ENCODE data around the gene NT5C.
"Not testable (repeated sequence)": the region's sequence is repeated elsewhere in the genome, so short reads cannot be mapped to it uniquely, and the experiment has no call there.

The NT5C gene

DNA sequence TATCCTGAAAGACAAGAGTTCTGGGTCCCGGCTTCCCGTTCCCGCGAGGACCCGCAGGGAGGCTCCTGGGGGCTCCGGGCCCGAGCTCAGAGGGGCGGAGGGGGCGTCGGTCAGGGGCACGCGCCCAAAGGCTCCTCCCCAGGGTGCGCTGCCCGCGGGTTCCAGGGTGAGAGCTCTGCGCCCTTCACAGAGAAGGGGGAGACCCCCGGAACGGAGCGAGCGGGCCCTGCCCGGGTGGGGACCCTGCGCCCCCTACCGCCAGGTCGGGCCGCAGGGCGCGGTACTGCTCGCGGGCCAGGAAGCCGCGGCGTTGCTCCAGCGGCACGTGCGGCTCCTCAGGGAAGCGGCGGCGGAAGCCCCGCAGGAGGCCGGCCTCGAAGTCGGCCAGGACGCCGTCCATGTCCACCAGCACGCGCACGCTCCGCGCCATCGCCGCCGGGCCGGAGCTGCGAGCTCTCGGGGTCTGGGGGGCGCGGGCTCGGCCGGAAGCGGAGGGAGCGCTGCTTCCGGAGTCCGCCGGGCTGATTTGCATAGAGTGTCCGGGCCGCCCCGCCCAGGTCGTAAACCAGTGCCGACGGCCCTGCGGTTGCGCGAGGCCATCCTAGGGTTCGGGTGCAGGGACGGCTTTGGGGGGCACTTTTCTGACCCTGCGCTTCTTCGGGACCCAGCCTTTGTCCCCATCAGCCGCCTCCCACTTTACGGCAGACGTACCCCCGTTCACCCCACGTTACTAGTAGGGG is at the start of gene NT5C:
Gene NT5C (minus strand): TSS at position 465 of the 740 bp plus-strand sequence. CDS start 35 bp downstream, at position 430.
- DNase-seq (ENCODE audit: low read depth in 3 of 3): peak; percentile 29 to 69 (median 47)

DNA sequence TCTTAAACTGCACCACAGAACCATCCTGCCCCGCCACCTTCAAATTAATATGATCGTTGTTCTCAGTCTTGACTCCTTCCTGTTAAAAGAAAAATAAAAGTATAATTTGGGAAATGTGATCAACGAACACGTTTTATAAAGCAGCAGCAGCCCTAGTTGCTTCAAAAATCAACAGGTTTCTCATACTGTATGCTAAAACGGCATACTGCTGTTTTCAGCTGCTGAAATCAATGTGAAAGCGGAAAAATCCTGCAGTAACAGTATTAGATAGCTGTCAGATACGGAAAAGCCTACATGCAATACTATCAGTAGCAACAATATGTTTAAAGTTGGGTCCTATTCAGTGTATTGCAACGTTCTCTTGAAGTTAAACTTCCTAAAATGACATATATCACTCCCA is 49.6 kb upstream of the NT5C start:
- no peak for DNase-seq (ENCODE audit: low read depth in 3 of 3)

DNA sequence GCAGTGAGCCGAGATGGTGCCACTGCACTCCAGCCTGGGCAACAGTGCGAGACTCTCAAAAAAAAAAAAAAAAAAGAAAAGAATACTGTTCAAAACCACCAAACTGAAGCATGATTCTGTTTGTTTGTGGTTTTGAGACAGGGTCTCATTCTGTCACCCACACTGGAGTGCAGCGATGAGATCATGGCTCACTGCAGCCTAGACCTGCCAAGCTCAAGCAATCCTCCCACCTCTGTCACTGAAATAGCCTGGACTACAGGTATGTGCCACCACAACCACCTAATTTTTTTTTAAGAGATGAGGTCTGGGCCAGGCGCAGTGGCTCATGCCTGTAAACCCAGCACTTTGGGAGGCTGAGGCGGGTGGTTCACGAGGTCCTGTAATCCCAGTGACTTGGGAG is 46.9 kb upstream of the NT5C start:
- no peak for DNase-seq (ENCODE audit: low read depth in 3 of 3)

DNA sequence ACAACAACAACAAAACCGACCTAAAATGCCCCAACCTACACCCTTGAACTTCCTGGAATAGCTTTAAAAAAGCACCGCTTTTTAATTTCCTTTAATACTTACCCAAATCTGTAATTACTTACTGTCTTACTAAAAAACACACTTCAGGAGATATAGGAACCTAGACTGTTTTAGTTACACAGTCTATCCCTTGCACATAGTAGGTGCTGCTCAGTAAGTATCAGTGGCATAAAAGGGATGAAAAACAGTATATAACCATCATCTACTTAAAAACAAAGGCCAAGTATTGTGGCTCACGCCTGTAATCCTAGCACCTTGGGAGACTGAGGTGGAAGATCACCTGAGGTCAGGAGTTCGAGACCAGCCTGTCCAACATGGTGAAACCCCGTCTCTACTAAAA is 45.1 kb upstream of the NT5C start:
- DNase-seq (ENCODE audit: low read depth in 3 of 3): no peak

DNA sequence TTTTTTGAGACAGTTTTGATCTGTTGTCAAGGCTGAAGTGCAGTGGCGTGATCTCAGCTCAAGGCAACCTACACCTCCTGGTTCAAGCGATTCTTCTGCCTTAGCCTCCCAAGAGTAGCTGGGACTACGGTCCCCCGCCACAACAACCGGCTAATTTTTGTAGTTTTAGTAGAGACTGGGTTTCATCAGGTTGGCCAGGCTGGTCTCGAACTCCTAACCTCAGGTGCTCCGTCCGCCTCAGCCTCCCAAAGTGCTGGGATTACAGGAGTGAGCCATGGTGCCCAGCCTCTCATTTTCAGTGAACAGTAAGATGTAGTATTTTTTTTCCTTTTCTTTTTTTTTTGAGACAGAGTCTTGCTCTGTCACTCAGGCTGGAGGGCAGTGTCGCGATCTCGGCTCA is 43.5 kb upstream of the NT5C start:
- no peak for DNase-seq (ENCODE audit: low read depth in 3 of 3)

DNA sequence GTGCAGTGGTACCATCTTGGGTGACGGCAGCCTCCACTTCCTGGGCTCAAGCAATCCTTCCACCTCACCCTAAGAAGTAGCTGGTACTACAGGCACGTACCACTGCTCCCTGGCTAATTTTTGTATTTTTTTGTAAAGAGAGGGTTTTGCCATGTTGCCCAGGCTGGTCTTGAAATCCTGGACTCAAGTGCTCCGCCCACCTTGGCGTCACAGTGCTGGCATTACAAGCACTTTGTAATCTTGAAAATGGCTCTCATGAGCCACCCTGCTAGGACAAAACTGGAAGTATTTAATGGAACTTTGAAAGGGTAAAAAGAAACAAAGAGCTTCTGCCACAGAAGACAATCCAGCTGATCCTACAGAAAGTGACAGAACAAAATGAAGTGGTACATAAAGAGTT is 42.0 kb upstream of the NT5C start:
- DNase-seq (ENCODE audit: low read depth in 3 of 3): no peak

DNA sequence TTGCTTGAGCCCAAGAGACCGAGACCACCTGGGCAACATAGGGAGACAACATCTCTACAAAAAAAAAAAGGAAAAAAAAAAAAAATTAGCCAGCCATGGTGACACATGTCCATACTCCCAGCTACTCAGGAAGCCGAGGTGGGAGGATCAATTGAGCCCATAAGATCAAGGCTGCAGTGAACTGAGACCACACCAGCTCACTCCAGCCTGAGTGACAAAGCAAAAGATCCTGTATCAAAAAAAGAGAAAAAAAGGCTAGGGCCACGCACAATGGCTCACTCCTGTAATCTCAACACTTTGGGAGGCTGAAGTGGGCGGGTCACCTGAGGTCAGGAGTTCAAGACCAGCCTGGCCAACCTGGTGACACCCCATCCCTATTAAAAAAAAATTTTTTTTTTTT is 37.5 kb upstream of the NT5C start:
- DNase-seq (ENCODE audit: low read depth in 3 of 3): no peak

DNA sequence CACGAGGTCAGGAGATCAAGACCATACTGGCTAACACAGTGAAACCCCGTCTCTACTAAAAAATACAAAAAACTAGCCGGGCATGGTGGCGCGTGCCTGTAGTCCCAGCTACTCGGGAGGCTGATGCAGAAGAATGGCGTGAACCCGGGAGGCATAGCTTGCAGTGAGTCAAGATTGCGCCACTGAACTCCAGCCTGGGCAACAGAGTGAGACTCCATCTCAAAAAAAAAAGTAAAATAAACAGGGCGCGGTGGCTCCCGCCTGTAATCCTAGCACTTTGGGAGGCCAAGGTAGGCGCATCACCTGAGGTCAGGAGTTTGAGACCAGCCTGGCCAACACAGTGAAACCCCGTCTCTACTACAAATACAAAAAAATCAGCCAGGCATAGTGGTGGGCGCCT is 33.1 kb upstream of the NT5C start:
- not testable (repeated sequence) for DNase-seq (ENCODE audit: low read depth in 3 of 3)

DNA sequence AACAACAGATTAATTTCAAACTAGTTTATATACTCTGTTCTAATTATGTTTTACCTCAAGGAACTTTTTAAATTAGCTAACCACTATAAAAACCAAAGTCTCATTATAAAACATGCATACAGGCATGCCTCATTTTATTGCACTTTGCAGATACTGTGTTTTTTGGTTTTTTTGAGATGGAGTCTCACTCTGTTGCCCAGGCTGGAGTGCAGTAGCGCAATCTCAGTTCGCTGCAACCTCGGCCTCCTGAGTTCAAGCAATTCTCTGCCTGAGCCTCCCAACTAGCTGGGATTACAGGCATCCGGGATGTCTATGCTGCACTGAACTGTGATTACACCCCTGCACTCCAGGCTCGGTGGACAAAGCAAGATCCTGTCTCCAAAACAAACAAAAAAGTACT is 31.5 kb upstream of the NT5C start:
- DNase-seq (ENCODE audit: low read depth in 3 of 3): no peak

DNA sequence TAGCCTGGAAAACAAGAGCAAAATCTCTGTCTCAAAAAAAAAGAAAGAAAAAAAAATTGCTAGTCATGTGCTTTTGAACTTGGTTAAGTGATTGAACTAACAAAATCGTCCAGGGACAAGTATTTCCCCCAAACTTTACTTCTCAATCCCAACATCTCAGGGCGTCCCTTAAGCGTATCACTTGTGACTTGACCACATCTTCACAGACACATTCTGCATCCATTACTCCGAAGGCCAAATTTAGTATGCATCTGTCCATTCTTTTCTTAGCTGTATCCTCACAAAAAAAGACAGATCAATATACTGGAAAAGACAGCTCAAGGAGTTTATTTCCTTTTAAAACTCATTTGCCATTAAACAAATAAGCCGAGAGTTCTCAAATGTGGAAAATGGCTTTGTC is 28.7 kb upstream of the NT5C start:
- no peak for DNase-seq (ENCODE audit: low read depth in 3 of 3)

DNA sequence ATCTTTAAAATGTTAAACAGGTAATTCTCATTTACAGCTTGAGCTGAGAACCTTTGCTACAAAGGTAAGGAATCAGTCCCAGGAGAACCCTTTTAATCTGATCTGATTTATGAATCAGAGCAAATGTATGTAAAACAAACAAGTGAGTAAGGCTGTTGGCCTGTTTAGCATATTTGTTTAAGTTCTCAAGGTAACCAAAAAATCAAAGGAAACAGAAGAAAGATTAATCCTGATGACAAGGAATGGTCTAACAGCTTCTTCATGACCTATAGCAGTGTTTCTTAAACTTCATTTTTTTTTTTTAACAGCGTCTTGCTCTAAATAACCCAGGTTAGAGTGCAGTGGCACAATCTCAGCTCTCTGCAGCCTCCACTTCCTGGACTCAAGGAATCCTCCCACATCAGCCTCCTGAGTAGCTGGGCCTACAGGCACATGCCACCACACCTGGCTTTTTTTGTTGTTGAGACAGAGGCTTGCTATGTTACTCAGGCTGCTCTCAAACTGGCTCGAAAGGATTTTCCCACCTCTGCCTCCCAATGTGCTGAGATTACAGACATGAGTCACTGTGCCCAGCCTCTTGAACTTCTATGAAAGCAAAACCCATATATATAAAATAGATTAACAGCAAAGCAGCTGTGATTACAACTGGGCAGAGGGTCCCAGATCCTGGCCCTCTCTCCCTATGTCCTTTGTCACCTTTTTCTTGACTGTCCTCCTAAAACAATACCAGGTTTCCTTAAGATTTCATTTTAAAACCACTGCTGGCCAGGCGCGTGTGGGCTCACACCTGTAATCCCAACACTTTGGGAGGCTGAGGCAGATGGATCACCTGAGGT is 27.9 kb upstream of the NT5C start:
- DNase-seq (ENCODE audit: low read depth in 3 of 3): no peak

DNA sequence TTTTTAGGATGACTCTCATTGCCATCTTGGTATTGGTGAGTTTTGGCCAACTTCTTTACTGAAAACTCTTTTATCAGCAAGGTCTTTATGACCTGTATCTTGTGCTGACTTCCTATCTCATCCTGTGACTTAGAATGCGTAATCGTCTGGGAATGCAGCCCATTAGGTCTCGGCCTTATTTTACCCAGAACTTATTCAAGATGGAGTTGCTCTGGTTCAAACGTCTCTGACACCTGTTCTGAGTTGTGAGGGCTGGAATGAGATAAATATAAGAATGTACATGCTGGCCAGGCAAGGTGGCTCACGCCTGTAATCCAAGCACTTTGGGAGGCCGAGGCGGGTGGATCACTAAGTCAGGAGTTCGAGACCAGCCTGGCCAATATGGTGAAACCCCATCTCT is 26.9 kb upstream of the NT5C start:
- DNase-seq (ENCODE audit: low read depth in 3 of 3): not testable (repeated sequence)

DNA sequence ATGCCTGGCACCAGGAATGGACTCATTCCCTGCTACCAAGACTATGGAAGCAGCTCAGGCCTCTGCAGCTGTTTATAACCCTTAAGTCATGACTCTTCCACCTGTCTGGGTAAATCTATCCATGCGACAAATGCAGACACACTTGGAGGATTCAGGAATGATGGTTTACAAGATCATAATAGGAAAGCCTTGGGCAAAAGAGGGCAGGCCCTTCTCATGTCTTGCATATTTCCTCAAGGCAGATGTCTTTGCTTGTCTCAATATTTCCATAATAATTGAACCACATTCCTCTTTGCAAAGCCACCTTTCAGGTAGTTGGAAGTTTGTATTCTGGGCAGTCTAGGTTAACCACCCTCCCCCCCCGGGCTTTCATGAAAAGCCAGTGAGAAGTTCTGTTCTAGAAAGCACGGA is 23.7 kb upstream of the NT5C start:
- DNase-seq (ENCODE audit: low read depth in 3 of 3): no peak

DNA sequence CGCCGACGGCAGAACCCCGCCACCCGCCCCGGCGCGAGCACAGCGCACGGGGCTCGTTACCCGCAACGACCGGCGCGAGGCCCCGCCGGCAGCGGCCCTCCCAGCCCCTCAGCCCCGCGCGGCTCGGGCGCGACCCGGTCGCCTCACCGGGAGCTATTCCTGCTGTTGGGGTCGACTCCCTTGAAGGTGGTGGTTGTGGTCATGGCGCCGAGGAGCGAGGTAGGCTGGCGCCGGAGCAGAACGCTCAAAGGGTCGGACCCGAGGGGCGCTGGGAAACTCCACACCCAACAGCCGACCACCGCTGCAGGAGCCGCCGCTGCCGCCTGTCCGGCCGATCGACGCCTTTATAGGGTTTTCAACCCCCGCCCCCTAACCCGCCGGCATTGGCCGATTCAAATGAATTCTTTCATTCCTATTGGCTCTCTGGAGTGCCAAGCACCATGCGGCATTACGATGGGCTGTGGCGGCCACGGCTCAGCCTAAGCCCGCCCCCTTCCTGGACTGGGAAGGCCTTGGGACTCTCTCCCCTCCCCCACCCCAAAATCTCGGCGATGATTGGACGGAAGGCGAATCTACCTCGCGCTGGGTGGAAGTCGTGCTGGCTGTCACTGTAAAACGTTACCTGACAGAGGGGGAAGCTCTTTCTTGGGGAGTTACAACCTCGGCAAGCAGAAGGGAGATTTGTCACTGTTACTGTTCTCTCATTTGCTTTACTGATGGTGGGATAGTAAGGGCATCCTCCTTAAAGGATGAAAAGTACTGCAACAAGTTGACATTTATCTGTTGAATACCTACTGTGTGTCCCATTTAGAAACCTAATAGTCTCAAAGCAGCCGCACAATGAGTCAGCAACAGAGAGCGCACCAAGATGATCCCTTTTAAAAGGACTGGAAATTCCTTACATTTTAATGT is 22.9 kb upstream of the NT5C start, which contains the start of gene JPT1:
Gene JPT1 (minus strand): TSS at position 318 of the 912 bp plus-strand sequence. CDS start 115 bp downstream, at position 203.
- DNase-seq (ENCODE audit: low read depth in 3 of 3): peak; percentile 95 to 97 (median 95)

DNA sequence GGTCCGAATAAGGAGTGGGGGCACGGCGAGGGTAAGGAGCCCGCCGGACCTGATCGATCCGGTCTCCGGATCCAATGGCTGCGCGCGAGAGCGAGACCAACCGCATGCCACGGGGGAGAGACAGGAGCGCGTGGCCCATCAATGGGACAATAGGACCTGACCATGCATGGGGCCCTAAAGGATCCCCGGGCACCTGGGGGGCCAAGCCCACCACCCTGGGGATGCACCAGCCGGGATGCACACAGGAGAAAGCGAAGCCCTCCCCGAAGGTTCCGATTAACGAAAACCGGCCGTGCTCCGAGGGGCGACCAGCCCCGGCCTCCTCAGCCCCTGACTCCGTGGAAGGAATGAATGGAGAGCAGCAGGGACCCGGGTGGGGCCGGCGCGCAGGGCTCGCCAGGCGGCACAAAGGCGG is 22.2 kb upstream of the NT5C start:
- DNase-seq (ENCODE audit: low read depth in 3 of 3): no peak

DNA sequence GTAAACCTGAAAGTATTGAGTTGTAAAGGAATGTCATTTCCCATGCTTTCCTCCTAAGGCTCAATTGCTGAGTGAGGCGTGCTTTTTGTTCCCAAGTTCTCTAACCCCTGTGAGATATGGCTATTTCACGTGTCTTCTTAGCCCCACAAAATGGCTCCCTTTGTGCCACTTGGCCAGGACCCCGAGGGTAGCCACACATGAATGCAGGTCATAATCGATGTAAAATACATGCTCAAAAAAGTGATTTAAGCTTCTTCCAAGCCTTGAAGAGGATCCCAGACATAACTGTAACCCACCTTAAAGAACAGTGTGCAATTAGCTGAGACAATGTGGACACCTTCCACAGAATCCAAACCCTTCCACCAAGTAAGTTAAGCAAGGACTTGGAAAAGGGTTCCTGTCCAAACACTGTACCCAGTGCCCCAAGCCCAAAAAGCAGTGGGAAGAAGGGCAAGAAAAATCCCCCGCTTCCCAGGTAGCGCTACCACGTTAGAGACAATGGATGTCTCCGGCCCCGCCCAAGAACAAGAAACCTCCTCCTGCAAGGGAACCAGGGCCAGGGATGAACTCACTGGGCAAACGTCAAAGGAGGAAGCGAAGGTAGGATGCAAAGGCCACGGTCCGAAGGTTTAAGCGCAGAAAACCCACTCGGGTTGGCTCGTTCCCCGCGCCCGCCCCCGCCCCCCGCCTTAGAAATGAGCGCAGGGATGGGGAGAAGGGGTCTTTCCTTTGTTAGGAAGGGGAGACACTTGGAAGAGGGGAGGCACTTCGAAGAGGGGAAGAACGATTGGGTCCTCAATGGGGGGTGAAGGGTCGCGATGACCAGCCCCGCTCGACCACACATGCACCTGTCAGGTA is 21.6 kb upstream of the NT5C start:
- no peak for DNase-seq (ENCODE audit: low read depth in 3 of 3)

DNA sequence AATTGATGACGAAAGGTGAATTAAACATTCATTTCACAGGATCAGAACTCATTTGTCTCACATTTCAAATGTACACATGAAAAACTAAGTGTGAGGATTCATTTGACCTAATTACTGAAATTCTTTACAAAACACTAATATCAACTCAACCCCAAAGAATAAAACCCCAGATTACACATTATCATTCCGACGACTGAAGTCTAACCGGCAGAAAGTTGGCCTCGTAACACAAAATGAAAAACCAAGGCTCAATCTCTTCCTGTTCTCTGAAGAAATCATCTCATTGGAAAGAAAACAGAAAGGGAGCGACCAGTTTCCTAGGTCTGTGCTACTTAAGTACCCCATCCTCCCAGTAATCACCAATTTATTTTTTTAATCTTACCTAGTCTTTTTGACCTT is 21.0 kb upstream of the NT5C start:
- DNase-seq (ENCODE audit: low read depth in 3 of 3): no peak

DNA sequence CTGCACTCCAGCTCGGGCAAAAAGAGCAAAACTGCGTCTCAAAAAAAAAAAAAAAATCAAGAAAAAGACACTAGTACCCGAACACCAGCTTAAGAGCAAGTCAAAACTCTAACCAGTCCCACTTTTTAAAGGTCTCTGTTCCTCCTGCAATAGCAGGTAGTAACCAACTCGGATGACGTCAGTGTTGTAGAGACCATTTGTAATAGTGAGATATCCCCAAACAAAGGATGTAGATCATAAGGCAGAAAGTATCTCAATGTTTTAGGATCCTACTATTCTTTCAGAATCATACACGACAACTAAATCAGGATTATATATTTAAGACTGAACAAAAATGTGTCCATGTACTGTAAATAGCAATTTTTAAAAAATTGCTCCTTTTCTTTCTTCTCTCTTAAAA is 20.4 kb upstream of the NT5C start:
- DNase-seq (ENCODE audit: low read depth in 3 of 3): no peak

DNA sequence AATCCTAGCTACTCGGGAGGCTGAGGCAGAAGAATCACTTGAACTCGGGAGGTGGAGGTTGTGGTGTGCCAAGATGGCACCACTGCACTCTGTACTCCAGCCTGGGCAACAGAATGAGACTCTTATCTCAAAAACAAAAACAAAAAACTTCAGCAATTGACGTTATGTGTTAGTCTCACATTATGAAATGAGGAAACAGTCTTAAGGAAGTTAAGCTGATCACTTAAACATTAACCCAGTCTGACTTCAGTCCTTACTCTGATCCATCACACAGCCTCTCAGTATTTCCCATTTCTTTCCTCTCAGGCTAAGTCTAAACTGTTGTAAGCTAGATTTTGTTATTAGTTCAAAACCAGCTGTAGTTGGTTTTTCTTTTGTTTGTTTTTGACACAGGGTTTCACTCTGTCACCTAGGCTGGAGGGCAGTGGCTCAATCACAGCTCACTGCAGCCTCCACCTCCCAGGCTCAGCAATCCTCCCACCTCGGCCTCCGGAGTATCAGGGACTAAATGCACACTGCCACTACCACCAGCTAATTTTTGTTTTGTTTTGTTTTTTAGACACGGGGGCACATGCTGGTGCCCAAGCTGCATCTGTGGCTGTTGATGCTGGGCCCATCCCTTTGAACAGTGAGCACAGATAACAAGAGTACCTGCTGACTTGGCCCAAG is 16.5 kb upstream of the NT5C start:
- DNase-seq (ENCODE audit: low read depth in 3 of 3): no peak

DNA sequence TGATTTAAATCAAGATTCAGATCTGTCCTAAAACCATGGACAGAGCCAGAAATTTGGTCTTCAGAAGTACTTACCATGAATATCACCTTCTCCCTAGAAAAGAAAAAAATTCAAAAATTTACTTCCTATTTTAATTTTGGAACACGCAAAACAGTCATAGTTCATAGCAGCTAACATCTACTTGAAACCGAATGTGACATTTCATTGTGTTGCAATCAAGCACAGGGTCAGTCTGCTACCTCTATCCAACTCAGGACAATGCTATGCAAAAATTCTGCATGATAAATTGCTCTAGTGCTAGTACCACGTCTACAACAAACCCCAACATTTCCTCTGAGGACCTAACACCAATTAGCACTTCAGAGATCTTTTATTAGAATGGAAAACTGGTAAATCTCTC is 15.1 kb upstream of the NT5C start:
- DNase-seq (ENCODE audit: low read depth in 3 of 3): no peak

All from stimulated activated CD4-positive, alpha-beta T cell treated with anti-CD3 and anti-CD28 coated beads, TNF-alpha, amount 100 ng/mL, for 4 hours (primary cell).